Activated CD8-positive, alpha-beta memory T cell treated with anti-CD3 and anti-CD28 coated beads for 36 hours (primary cell): ENCODE data around the gene DDAH1. TPM values are rescaled to one million over a fixed set of nuclear protein-coding genes. Genes with fewer than 3 reads are reported as not detected.

Experiments used
- CTCF ChIA-PET: fragments of 350-600 bp; sonication (Branson Sonifier 250); formaldehyde crosslinking; loops from one replicate; lab custom pipeline; 2021; ENCODE audit warnings: antibody characterized with exemption; lab: Charles Lee
- POLR2A ChIA-PET: fragments of 350-600 bp; sonication (Branson Sonifier 250); formaldehyde crosslinking; loops from one replicate; lab custom pipeline; 2021; ENCODE audit warnings: antibody characterized with exemption; lab: Charles Lee
- total RNA-seq, 2 experiments: library from RNA; stranded (reverse); gene quantifications; one replicate each; pipeline ENCODE4 v1.2.3, GENCODE V29; 2021

DDAH1 gene
- total RNA-seq, 2 experiments from 2014 or later = 0.04 TPM

- CTCF ChIA-PET = interaction anchor here (2.7 kb wide), 1 partner anchor 15 kb away, joined by 11 read pairs; the partner anchor contains the start of gene C1orf52
- POLR2A ChIA-PET = interaction anchor here (0.5 kb wide), 1 partner anchor 457 kb away, joined by 6 read pairs; no protein-coding TSS in a partner anchor
These were observed 189.9 kb downstream of the DDAH1 start for GRCh38 chr1:85274969-85275453.

- CTCF ChIA-PET = interaction anchor here (1.7 to 2.2 kb wide), 2 partner anchors 14 to 328 kb away, joined by 3 to 12 read pairs; partner anchors contain the start of gene C1orf52
- POLR2A ChIA-PET = no interaction called here
These were observed 191.6 kb downstream of the DDAH1 start for GRCh38 chr1:85273397-85273796.

- CTCF ChIA-PET = interaction anchor here (2.1 kb wide), 1 partner anchor 9 kb away, joined by 6 read pairs; the partner anchor contains the start of gene C1orf52
- POLR2A ChIA-PET = no interaction called here
These were observed 196.0 kb downstream of the DDAH1 start for GRCh38 chr1:85268801-85269585.

Other genes starting within 250 kb of the DDAH1 start
- gene C1orf52, start 205.5 kb downstream of the DDAH1 start, total RNA-seq = 10 to 100 TPM; 26.8 to 28.3 TPM
- gene BCL10, start 188.5 kb downstream of the DDAH1 start, total RNA-seq = 10 to 100 TPM; 26.3 to 27.7 TPM
- not detected for gene CCN1, start 115.6 kb upstream of the DDAH1 start, total RNA-seq
- gene ZNHIT6, start 243.3 kb upstream of the DDAH1 start, total RNA-seq = 10 to 100 TPM; 32.5 to 32.7 TPM